Esophagus muscularis mucosa (tissue), 4 donors: ENCODE measurements around the gene KLHL11. TPM values are rescaled to one million over a fixed set of nuclear protein-coding genes. Genes with fewer than 3 reads are reported as not detected.

Experiments used
- DNase-seq: peaks from one replicate; pipeline ENCODE4 v3.0.0-alpha.2; 2017; ENCODE audit errors: extremely low spot score
- H3K27ac ChIP-seq, 4 donors: fragments of 200-600 bp; sonication (generic); replicated peaks in 1 of 4; 1 replicate in 3 of 4; 2 replicates in 1 of 4; pipeline ENCODE4 v1.5.1; 2016 to 2019; ENCODE audit warnings: mild to moderate bottlenecking in 1 of 4
- H3K27me3 ChIP-seq, 4 donors: fragments of 200-600 bp; sonication (generic); one replicate each; pipeline versions ENCODE4 v1.5.1 to v1.6.0; 2016 to 2019
- H3K36me3 ChIP-seq, 4 donors: fragments of 200-600 bp; sonication (generic); one replicate each; pipeline ENCODE4 v1.5.1; 2016 to 2019
- H3K4me1 ChIP-seq, 4 donors: fragments of 200-600 bp; sonication (generic); one replicate each; pipeline ENCODE4 v1.5.1; 2016 to 2019
- H3K4me3 ChIP-seq, 4 donors: fragments of 200-600 bp; sonication (generic); 1 replicate in 2 of 4; 2 replicates in 2 of 4; pipeline ENCODE4 v1.5.1; 2016 to 2019; ENCODE audit warnings: mild to moderate bottlenecking in 4 of 4, moderate library complexity in 1 of 4
- H3K9me3 ChIP-seq, 4 donors: fragments of 200-600 bp; sonication (generic); 1 replicate in 3 of 4; 2 replicates in 1 of 4; pipeline ENCODE4 v1.5.1; 2016 to 2019
- CTCF ChIP-seq, 3 experiments: fragments of 200-600 bp in 2 of 3; fragments of 450-650 bp in 1 of 3; sonication (generic) in 2 of 3; IDR thresholded peaks; one replicate each; pipeline ENCODE4 v1.5.1; 2017 to 2019; ENCODE audit warnings: antibody characterized with exemption in 3 of 3, mild to moderate bottlenecking in 2 of 3, moderate library complexity in 1 of 3
- EP300 ChIP-seq: sonication (generic); formaldehyde crosslinking; IDR thresholded peaks from one replicate; pipeline ENCODE4 v1.6.1; 2017; ENCODE audit warnings: antibody characterized with exemption
- POLR2A ChIP-seq: fragments of 450-650 bp; IDR thresholded peaks from one replicate; pipeline ENCODE4 v1.6.1; 2017; ENCODE audit warnings: antibody characterized with exemption, moderate library complexity, mild to moderate bottlenecking, low read depth
- POLR2AphosphoS5 ChIP-seq, 2 donors: sonication (generic); formaldehyde crosslinking; IDR thresholded peaks; one replicate each; pipeline ENCODE4 v1.6.1; 2017; ENCODE audit warnings: antibody characterized with exemption in 2 of 2
- WGBS: methylation state at CpG from one replicate; pipeline ENCODE4 v1.1.5; 2018; 5-methylcytosine and 5-hydroxymethylcytosine counted together
- intact Hi-C: fragments of 100-400 bp; cut with DNase I; formaldehyde crosslinking; loops from one replicate; pipeline ENCODE4 v1.15.1; 2023
- small RNA-seq, 3 donors: library from RNA; depleted of rRNA; stranded (forward); fragments of <200 nt; gene quantifications; one replicate each; pipeline ENCODE3, GENCODE V24; 2016
- total RNA-seq, 4 donors: library from RNA; depleted of rRNA; stranded (reverse); fragments of >200 nt; gene quantifications; one replicate each; pipeline versions ENCODE4 v1.1.0 to v1.2.1, GENCODE V29; 2016

KLHL11 gene
- total RNA-seq, 4 donors from 2014 or later = 12.4 to 24.2 (median 17.2) TPM

- Histone ChIP-seq H3K36me3 (peaks cover 0 to 49% (median 6%) of the 10 kb centered on the region in 4 donors), H3K9me3 (no peaks in the 10 kb centered on the region), H3K4me3 (no peak overlapping the region), H3K4me1 (peaks cover 15 to 31% (median 22%) of the 10 kb centered on the region in 4 donors), H3K27me3 (no peaks in the 10 kb centered on the region), H3K27ac (no peak overlapping the region)
- intact Hi-C loops = no loop called here
- whole genome bisulfite sequencing = 87% methylated on average over 5 of the region's 8 CpGs
- TF ChIP-seq EP300 (no peak), POLR2AphosphoS5 (IDR thresholded peaks at IDR 0.05) (no peak), POLR2A (no peak), CTCF (IDR thresholded peaks at IDR 0.05) (no peak)
- DNase-seq = no peak
Measured at GRCh38 chr17:41806685-41807445, 58.4 kb downstream of the KLHL11 start.

Small RNAs within 50 kb of the gene (small RNA-seq; reads per million reads assigned to genes)
- 0 reads per million in 3 donors for gene AC125257.2

Other genes with a start within 250 kb of the KLHL11 start
- 1 to 10 TPM in 2 of 4 donors, under 1 TPM in 1, not detected in 1; 0.58 to 5.6 (median 1.2) TPM for gene KRT17, start 240.8 kb downstream of the KLHL11 start, total RNA-seq
- gene EIF1, start 176.5 kb downstream of the KLHL11 start, total RNA-seq = 100 to 1,000 TPM; 158 to 426 (median 207) TPM
- not detected for gene GAST, start 153.1 kb downstream of the KLHL11 start, total RNA-seq
- under 1 TPM in 1 of 4 donors, not detected in 3; 0.19 TPM for gene HAP1, start 130.8 kb downstream of the KLHL11 start, total RNA-seq
- gene JUP, start 78.7 kb downstream of the KLHL11 start, total RNA-seq = 10 to 100 TPM; 24.5 to 56.6 (median 46.4) TPM
- gene P3H4, start 53.5 kb downstream of the KLHL11 start, total RNA-seq = 10 to 100 TPM in 2 of 4 donors, 1 to 10 TPM in 2; 8.4 to 19.9 (median 14.4) TPM
- 10 to 100 TPM; 30.5 to 49.4 (median 33.8) TPM for gene FKBP10, start 52.4 kb downstream of the KLHL11 start, total RNA-seq
- gene NT5C3B, start 29.2 kb downstream of the KLHL11 start, total RNA-seq = 10 to 100 TPM; 64.8 to 95.6 (median 70.1) TPM
- gene KLHL10, start 27.6 kb downstream of the KLHL11 start, total RNA-seq = 1 to 10 TPM; 1.7 to 3.0 (median 2.7) TPM
- gene ACLY, start 53.5 kb upstream of the KLHL11 start, total RNA-seq = 10 to 100 TPM; 52.3 to 87.7 (median 71.3) TPM
- 1 to 10 TPM in 2 of 4 donors, under 1 TPM in 2; 0.33 to 1.7 (median 1.1) TPM for gene ODAD4, start 65.2 kb upstream of the KLHL11 start, total RNA-seq
- gene CNP, start 101.4 kb upstream of the KLHL11 start, total RNA-seq = 100 to 1,000 TPM in 1 of 4 donors, 10 to 100 TPM in 3; 68.9 to 101 (median 78.5) TPM
- 10 to 100 TPM; 43.1 to 51.1 (median 44.4) TPM for gene DNAJC7, start 152.0 kb upstream of the KLHL11 start, total RNA-seq
- 10 to 100 TPM; 44.0 to 74.3 (median 59.0) TPM for gene NKIRAS2, start 154.7 kb upstream of the KLHL11 start, total RNA-seq
- gene C17orf113, start 185.2 kb upstream of the KLHL11 start, total RNA-seq = 1 to 10 TPM in 1 of 4 donors, under 1 TPM in 3; under 0.01 to 1.2 (median 0.67) TPM
- under 1 TPM in 2 of 4 donors, not detected in 2; 0.39 to 0.42 TPM for gene ZNF385C, start 233.1 kb upstream of the KLHL11 start, total RNA-seq
- gene DHX58, start 247.3 kb upstream of the KLHL11 start, total RNA-seq = 10 to 100 TPM in 3 of 4 donors, 1 to 10 TPM in 1; 9.6 to 11.7 (median 11.3) TPM